Keratinocyte (primary cell): ENCODE results near the gene ATXN7L2.

Source experiments
- CTCF ChIP-seq, 3 experiments: IDR thresholded peaks in 1 of 3; conservative IDR thresholded peaks in 1 of 3; optimal IDR thresholded peaks in 1 of 3; 2 replicates in 2 of 3; 3 replicates in 1 of 3; pipeline versions ENCODE3 to v1.5.1; 2011; ENCODE audit warnings: low read length in 3 of 3, mild to moderate bottlenecking in 3 of 3, moderate library complexity in 2 of 3, control low read depth in 1 of 3, inconsistent platforms in 1 of 3; ENCODE audit not compliant: insufficient read depth in 2 of 3; ENCODE audit errors: extremely low read depth in 1 of 3
- EZH2 ChIP-seq: IDR thresholded peaks from one replicate; pipeline ENCODE4 v1.6.1; 2012; ENCODE audit warnings: inconsistent platforms, mild to moderate bottlenecking, low read length, moderate library complexity

DNA sequence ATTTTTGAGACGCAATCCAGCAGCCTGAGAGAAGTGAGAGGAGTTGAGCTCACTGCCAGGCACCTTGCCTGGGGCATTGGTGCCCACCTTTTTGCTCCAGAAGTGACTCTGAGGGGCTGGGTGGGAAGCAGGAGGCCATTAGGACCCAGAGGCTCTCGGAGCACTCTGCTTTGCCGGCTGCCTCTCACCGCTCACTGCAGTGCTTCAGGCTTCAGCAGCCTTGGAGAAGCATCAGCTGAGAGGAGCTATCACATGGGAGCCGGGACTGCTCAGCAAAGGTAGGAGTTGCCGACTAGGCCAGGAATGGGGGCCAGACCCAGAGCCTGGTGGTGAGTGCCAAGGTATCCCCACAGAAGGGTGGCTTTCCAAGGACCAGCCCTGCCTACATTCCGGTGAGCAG lies 56.0 kb downstream of the ATXN7L2 start, which contains the start of gene GPR61:
- TF ChIP-seq CTCF (optimal IDR thresholded peaks at IDR 0.05 in 1 of 3, IDR thresholded peaks at IDR 0.05 in 1 of 3, conservative IDR thresholded peaks at IDR 0.05 in 1 of 3; ENCODE audit: extremely low read depth in 1 of 3, insufficient read depth in 2 of 3, low read length in 3 of 3) = no peak
- no peak for TF ChIP-seq EZH2
